Left cardiac atrium (tissue), 4 donors: ENCODE results near the gene STARD3NL. TPM values are rescaled to one million over a fixed set of nuclear protein-coding genes. Genes with fewer than 3 reads are reported as not detected.
"Not testable (repeated sequence)": the region's sequence is repeated elsewhere in the genome, so short reads cannot be mapped to it uniquely, and the experiment has no call there.

Experiments
- ATAC-seq, 2 donors: fragments of 200-7000 bp; cut with Tn5 transposase; one replicate each; pipeline ENCODE4 v1.9.1; 2020; ENCODE audit warnings: mild to moderate bottlenecking in 2 of 2, moderate library complexity in 2 of 2
- DNase-seq: peaks from one replicate; pipeline ENCODE4 v3.0.0-alpha.2; 2020
- intact Hi-C, 2 donors: fragments of 100-400 bp; cut with DNase I; formaldehyde crosslinking; loops; one replicate each; pipeline versions ENCODE4 v1.14.1 to v1.15.1; 2022 to 2023
- total RNA-seq, 2 donors: library from RNA; stranded (reverse); fragmentation: NEBNext Ultra II Directional; extraction: Animal tissue kit (Norgen Biotek cat#: 25700); gene quantifications; one replicate each; pipeline ENCODE4 v1.2.1, GENCODE V29; 2021
- donor health status: DM: no; HTN: yes; CAD: no.
- donor health status: DM: no; HTN: yes; CAD: no; lungs with severe emphysema.
- donor health status: DM: yes; HTN: yes; CAD: no.
- donor health status: Dilated cardiomyopathy.

The STARD3NL gene
- total RNA-seq, 2 donors from 2014 or later: 31.8 to 34.8 TPM

DNA sequence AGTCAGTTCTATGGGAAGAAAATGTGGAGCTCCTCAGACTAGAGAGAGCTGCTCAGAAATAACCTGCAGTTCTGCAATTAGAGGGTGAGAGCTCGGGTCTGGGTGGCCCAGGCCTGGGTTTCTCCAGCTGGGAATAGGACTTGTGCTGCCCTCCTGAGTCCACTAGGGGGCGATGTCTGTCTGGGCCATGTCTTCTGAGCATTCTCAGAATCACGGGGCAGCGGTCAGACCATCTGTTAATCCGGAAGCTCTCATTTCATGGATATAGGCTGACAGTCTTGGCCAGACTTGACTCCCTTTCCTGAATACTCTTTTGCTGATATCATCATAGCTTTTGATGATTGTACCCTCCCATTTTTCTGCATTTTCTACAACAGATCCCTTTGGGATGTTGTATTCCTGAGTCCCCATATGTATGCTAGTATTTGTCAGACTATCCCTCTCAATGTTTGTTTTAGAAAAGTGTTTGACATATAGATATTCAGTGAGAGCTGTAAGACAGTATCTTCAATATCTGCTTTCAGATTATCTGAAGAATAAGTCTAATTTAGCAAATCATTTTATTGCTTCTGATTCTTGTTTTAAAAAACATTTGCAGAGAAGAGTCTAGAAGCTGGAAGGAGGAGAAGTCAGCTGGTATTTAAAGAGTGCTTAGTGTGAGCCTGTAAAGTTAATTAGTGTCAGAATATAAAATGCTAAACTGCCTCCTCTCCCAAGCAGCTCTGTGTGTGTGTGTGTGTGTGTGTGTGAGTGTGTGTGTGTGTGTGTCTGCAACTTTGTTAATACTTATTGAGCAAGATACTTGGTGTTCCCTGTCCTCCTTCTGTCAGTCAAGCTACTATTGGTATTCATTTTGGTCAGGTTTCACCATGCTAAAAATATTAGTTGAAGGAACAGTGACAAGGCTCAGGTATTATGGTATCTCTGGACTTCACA is 38.0 kb downstream of the STARD3NL start:
- intact Hi-C loops: loop anchor here in 1 of 2 donors (2.0 kb wide), 1 partner anchor 315 kb away; no protein-coding TSS in a partner anchor
- peak; percentile 78 for DNase-seq
- ATAC-seq: peak; percentile 88 to 91

DNA sequence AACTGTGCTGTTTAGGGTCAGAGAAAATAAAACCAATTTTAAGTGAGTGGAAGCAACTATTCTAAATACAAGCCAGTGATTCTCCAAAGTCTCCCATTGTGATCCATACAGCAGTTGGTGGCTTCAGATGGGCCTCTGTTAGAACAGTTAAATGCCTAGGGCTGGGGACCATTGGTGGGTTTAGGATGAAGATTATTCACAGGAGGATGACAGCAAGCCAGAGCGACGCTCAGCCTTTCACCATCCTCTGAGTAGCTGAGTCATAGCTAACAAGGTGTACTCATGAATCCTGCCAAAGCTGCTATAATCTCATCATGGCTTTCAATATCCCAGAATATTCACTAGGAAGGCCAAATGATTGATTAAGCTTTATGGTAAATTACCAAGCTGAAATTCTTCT is 39.6 kb downstream of the STARD3NL start:
- DNase-seq: no peak
- intact Hi-C loops: no loop called here
- no peak for ATAC-seq

DNA sequence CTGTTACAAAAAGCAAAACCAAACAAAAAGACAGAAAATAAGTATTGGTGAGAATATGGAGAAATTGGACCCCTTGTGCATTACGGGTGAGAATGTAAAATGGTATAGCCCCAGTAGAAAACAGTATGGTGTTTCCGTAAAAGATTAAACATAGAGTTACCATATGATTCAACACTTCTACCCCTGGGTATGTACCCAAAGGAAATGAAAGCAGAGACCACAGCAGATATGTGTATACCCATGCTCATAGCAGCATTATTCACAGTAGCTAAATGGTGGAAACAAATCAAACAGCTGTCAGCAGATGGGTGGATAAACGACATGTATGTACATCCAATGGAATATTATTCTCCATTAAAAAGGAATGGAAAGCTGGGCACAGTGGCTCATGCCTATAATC is 42.4 kb downstream of the STARD3NL start:
- intact Hi-C loops: no loop called here
- no peak for ATAC-seq
- DNase-seq: no peak

DNA sequence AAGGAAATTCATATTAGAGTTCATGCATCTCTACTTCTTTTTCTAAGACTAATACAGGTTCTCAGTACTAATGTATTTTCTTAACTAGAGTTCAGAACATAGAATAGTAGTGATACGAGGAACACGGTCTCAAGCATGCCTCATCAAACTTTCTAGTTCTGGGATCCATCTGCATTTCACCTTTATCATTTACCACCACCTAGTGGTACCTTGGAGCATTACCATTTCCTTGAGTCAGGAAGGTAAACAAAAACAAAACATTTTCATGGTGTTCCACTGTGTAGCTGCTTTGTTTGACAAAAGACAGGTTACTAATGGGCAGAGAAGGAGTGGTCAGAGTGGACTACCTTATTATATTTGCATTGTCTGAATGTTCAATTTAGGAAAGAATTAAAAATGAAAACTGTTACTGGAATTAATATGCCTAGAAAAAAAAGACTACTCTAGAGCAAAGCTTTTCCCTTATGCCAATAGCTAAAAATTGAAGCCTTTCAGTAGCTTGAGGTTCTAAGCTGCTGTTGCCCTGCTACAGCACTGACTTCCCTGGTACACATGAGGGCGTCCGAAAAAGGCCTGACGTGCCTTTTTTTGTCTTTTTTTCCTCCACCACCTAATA is 44.5 kb downstream of the STARD3NL start:
- intact Hi-C loops: loop anchor here (1.0 to 2.0 kb wide), 3 partner anchors 116 to 322 kb away; no protein-coding TSS in a partner anchor
- ATAC-seq (peak; percentile 80 to 84), DNase-seq (no peak)

DNA sequence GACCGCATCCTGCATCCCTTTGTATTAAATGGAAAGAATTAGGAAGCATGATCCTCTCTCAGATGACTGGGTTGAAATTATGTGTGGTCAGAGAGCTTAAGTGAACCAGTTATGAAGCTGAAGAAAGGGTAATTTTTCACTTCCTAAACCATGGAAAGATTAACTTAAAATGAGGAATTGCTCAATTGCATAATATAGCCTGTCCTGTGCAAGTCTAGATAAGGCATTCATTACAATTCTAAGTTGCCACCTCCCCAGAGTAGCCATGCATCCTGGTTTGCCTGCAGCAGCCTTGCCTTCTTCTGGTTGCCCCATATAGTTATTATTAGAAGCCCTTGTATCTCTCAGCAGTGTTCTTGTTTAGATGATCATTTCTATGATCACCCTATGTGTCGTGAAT is 45.3 kb downstream of the STARD3NL start:
- intact Hi-C loops: loop anchor here (2.0 kb wide), 2 partner anchors 117 to 323 kb away; no protein-coding TSS in a partner anchor
- DNase-seq (no peak), ATAC-seq (no peak)

DNA sequence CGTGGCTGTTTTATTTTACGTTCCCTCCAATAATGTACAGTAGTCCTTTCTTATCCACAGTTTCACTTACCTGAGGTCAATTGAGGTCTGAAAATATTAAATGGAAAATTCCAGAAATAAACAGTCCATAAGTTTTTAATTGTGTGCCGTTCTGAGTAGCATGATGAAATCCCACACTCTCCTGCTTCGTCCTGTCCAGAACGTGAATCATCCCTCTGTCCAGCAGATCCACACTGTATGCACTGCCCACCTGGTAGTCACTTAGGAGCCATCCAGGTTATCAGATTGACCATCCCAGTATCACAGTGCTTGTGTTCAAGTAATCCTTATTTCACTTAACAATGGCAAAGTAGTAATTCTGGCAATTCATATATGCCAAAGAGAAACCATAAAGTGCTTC is 46.3 kb downstream of the STARD3NL start:
- DNase-seq (no peak), ATAC-seq (no peak)
- intact Hi-C loops: no loop called here

DNA sequence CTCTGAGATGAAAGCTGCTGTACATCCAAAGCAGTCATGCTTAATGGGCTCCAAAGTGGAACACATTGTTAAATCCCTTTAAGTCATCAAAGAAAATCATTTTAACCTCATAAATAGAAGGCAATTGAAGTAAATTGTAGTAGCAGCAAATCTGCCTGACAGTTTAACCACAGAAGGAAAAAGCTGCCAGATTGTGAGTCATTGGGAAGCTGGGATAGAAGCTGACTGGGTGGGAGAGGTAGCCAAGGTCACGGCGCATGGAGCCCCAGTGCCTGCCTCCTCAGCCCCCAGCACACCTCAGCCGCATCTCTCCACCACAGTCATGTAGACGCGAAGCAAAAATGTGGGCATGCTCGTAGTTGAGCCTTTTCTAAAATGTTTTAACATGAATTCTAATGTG is 51.3 kb downstream of the STARD3NL start:
- intact Hi-C loops: no loop called here
- DNase-seq (no peak), ATAC-seq (no peak)

DNA sequence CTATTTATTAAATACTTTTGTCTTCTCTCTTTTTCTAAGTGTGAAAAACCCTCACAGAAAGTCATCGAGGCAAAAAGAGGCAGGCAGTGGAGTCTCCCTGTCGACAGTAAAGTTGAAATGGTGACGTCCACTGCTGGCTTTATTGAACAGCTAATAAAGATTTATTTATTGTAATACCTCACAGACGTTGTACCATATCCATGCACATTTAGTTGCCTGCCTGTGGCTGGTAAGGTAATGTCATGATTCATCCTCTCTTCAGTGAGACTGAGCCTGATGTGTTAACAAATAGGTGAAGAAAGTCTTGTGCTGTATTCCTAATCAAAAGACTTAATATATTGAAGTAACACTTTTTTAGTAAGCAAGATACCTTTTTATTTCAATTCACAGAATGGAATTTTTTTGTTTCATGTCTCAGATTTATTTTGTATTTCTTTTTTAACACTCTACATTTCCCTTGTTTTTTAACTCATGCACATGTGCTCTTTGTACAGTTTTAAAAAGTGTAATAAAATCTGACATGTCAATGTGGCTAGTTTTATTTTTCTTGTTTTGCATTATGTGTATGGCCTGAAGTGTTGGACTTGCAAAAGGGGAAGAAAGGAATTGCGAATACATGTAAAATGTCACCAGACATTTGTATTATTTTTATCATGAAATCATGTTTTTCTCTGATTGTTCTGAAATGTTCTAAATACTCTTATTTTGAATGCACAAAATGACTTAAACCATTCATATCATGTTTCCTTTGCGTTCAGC is 52.0 kb downstream of the STARD3NL start:
- DNase-seq (no peak), ATAC-seq (no peak)
- intact Hi-C loops: no loop called here

DNA sequence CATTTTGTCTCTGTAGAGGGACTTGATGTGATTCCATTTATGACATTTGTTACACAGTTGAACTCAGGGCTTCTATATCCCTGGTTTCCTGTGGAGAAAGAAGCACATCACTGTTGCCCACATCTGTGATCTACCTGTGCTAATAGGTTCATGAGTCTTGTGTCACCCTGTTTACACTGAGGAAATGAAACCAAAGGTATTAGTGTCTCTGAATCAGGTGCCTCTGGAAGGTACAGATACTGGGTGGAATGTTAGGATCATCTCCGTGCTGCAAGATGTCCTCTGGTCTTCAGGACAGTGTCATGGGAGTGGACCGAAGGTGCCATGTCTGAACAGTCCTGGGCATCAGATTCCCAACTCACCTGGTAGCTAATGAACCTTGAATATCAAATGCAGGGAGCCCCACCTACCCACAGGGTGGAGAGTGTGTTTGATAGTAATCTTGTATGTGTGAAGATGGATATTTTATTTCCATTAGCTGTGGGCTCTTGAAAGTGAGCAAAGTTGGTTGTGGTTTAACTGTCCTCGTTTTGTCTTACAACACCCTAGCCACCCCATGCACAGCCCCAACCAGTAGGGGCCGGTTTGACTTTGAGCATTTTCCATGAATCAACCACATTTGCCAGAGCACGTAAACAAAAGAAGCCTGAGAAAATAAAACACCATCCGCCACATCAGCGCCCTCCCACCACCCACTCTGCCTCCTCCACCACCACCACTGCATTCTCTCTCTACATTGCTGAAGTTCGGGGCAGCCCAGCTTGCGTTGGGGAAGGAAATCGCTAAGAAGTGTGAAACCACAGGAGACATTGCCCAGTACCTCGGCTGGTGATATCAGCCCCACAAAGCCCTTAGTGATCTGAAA is 54.7 kb downstream of the STARD3NL start:
- DNase-seq: no peak
- peak; percentile 60 to 82 for ATAC-seq
- intact Hi-C loops: no loop called here

DNA sequence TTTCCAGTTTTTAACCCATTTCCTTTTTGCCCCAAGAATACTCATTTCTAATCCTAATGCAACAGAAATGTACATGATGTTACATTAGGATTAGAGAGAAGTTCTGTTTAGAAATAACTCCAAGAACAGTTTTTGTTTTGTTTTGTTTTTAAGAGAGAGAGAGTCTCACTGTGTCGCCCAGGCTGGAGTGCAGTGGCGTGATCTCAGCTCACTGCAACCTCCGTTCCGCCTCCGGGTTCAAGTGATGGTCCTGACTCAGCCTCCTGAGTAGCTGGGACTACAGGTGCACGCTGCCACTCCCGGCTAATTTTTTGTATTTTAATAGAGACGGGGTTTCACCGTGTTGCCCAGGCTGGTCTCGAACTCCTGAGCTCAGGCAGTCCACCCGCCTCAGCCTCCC is 56.7 kb downstream of the STARD3NL start:
- ATAC-seq, intact Hi-C loops, DNase-seq: not testable (repeated sequence)

DNA sequence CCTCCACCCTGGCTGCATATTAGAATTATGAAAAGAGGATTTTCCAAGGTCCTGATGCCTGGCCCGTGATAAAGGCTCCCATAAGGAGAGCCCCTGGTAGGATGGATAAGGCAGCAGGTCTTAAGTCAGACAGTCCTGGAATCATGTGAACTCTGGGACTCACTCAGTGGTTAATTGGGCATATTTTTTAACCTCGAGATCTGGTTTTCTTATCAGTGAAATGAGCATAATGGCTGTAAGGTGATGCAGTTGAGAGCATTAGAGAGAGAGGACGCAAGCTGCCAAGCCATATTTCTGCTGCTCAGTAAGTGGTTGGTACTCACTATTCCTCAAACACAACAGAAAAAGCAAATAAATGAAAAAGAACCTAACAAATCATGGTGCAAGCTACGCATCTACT is 57.6 kb downstream of the STARD3NL start:
- ATAC-seq (no peak), DNase-seq (no peak)
- intact Hi-C loops: no loop called here

DNA sequence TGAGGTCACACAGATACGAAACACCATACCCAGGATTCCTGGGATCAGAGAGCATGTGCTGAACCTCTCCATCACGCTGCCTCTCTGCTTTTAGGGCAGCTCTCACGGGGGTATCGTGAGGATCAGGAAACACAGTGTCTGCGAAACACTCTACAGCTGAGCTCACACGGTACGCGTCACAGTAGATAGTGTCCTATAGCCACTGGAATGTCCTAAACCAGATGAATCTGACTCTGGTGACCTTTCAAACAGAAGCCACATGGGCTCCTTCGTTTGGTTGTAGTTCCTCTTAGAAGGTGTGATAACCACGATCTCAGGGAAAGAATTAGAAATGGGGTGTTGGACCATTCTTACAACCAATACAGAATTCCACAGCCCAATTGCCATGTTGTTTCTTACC is 61.1 kb downstream of the STARD3NL start:
- DNase-seq, ATAC-seq, intact Hi-C loops: not testable (repeated sequence)

DNA sequence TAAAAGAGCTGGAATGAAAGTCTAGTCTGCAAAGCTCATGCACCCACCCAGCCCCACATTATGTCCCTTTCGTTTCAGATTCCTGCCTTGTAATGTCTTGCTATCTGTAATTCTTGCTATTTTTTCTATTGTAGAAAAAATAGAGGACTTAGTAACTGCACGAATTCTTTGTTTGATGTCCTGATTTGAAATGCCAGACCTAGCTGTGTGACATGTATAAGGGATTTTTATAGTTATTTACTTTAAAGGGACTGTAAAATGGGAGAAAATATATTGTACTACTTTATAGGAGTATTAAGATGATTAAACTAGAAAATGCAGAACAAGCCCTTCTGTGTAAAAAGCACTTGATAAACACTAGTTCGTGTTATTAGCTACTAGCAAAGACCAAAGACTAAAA is 63.0 kb downstream of the STARD3NL start:
- DNase-seq (no peak), ATAC-seq (no peak)
- intact Hi-C loops: no loop called here

DNA sequence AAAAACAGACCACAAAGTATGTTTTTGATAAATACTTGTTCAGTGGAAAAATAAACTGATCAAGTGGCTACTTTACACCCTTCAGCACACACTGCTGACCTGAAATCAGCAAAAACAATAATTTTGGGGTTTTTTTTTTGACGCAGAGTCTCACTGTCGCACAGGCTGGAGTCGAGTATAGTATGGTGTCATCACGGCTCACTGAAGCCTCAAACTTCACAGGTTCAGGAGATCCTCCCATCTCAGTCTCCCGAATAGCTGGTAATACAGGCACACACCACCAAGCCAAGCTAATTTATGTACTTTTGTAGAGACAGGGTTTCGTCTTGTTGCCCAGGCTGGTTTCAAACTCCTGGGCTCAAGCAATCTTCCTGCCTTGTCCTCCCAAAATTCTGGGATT is 64.8 kb downstream of the STARD3NL start:
- ATAC-seq (no peak), DNase-seq (no peak)
- intact Hi-C loops: no loop called here

DNA sequence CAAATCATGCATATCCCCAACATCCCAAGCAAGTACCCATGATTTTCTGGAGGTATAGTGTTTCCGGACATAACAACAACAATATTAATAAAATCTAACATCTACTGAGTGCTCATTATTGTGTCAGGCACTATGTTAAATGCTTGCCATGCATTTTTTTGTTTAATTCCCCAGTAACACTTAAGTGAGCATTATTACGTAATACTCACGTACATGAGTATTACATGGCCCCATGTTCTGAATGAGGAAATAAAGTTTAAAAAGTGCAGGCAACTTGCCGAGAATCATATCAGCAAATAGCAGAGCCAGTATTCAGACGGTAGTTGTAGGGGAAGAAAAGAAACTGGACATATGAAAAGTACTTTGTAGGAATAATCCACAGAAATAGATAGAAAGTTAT is 65.3 kb downstream of the STARD3NL start:
- ATAC-seq: peak; percentile 22 to 41
- intact Hi-C loops, DNase-seq: not testable (repeated sequence)

DNA sequence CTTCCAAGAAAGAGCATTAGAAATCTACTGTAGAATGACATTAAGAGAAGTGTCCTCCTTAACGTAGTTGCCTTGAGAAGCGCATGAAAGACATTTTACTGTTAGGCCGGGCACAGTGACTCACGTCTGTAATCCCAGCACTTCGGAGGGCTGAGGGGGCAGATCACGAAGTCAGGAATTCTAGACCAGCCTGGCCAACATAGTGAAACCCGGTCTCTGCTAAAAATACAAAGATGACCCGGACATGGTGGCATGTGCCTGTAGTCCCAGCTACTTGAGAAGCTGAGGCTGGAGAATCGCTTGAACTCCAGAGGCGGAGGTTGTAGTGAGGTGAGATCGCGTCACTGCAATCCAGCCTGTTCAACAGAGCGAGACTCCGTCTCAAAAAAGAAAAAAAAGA is 66.5 kb downstream of the STARD3NL start:
- intact Hi-C loops: no loop called here
- ATAC-seq (no peak), DNase-seq (no peak)

DNA sequence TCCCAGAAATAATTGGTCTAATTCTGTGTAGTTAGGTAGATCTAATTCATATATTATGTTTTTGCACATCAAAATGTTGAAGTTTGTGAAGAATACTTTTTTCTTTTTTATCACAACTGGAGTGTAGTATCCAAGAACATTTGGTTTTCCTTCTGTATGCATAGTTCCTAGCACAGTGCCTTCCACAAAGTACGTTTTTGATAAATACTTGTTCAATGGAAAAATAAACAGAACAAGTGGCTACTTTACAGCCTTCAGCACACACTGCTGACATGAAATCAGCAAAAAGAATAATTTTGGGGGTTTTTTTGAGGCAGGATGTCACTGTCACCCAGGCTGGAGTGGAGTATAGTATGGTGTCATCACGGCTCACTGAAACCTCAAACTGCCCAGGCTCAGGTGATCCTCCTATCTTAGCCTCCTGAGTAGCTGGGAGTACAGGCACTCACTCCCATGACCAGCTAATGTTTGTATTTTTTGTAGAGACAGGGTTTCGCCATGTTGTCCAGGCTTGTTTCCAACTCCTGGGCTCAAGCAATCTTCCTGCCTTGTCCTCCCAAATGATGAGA is 67.4 kb downstream of the STARD3NL start:
- ATAC-seq (no peak), DNase-seq (no peak)
- intact Hi-C loops: no loop called here

DNA sequence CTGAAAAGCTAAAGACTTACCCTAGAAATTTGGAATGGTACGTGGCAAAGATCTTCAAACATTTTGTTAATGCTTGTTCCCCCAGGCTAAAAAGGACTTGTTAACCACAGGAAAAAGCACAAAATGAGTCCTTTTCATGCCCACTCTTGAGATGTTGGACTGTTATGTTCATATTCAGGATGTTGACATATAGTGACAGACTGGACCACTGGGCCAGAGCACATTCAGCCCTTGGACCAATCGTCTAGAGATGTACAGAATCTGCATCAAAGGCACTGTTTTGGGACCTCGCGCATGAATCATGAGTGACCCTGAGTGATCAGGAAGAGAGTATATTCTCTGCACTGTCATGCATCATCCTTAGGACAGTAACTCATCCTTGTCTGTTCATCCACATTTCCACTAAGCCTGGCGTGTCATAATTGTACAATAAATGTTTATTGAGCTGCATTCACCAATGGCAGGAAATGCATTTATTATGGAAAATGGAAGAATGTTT is 70.1 kb downstream of the STARD3NL start:
- no peak for DNase-seq
- intact Hi-C loops: no loop called here
- ATAC-seq: no peak
